K562 (cell line): ENCODE data around the gene LEUTX. TPM values are rescaled to one million over a fixed set of nuclear protein-coding genes. Genes with fewer than 3 reads are reported as not detected.

Source experiments
- ATAC-seq: fragments of 200-7000 bp; cut with Tn5 transposase; 3 replicates; pipeline ENCODE4 v1.9.1; 2020; ENCODE audit warnings: moderate library complexity
- BruUV-seq: library from RNA; stranded (reverse); fragments of 400-500 nt; replicated peaks from 2 replicates; lab custom pipeline; 2021; lab: Mats Ljungman, UMichigan
- CTCF ChIA-PET: fragments of 300-600 bp; formaldehyde crosslinking; extraction: SDS; loops from one replicate; lab custom pipeline; 2021; ENCODE audit warnings: low intra/inter-chr PET ratio; lab: Yijun Ruan, JAX
- POLR2A ChIA-PET: fragments of 300-600, 350-650 bp; sonication (Branson Sonifier 250); formaldehyde crosslinking; extraction: SDS; loops from one replicate; lab custom pipeline; 2021; ENCODE audit warnings: antibody characterized with exemption, inconsistent platforms; lab: Yijun Ruan, JAX
- DNase-seq, 4 experiments: peaks; one replicate each; pipeline versions ENCODE4 v3.0.0 to v3.0.0-alpha.2; 2011 to 2018; ENCODE audit warnings: low spot score in 3 of 4, mixed read lengths in 3 of 4; ENCODE audit errors: extremely low read depth in 1 of 4
- FAIRE-seq: peaks from 2 replicates; lab custom pipeline; 2011; peaks lifted over from hg19 to GRCh38; lab: Jason Lieb, UNC
- H2AFZ ChIP-seq: 2 replicates; pipeline ENCODE4 v1.6.0; 2011; ENCODE audit warnings: low read depth, low read length, control low read depth, inconsistent platforms
- H3K27ac ChIP-seq: fragments of 200-600 bp; 3 replicates; pipeline ENCODE4 v1.8.0; 2011; ENCODE audit warnings: low read depth, mild to moderate bottlenecking, control low read depth, inconsistent platforms, low read length, moderate library complexity, mixed read lengths; ENCODE audit errors: extremely low read depth
- H3K27me3 ChIP-seq, 2 experiments: fragments of 300-600 bp in 1 of 2; 2 replicates in 1 of 2; 3 replicates in 1 of 2; pipeline versions ENCODE4 v1.6.0 to v1.8.0; 2011; ENCODE audit warnings: inconsistent platforms in 2 of 2, low read length in 2 of 2, mild to moderate bottlenecking in 1 of 2, mixed read lengths in 1 of 2, moderate library complexity in 1 of 2; ENCODE audit not compliant: control insufficient read depth in 2 of 2, insufficient read depth in 2 of 2
- H3K36me3 ChIP-seq: fragments of 300-600 bp; 3 replicates; pipeline ENCODE4 v1.8.0; 2011; ENCODE audit warnings: mild to moderate bottlenecking, low read length, inconsistent platforms; ENCODE audit not compliant: control insufficient read depth, insufficient read depth
- H3K4me1 ChIP-seq, 2 experiments: fragments of 200-600 bp in 1 of 2; replicated peaks in 1 of 2; 2 replicates in 1 of 2; 3 replicates in 1 of 2; pipeline versions ENCODE4 v1.5.1 to v1.8.0; 2011; ENCODE audit warnings: inconsistent platforms in 2 of 2, low read length in 2 of 2, mild to moderate bottlenecking in 1 of 2, mixed read lengths in 1 of 2, moderate library complexity in 1 of 2; ENCODE audit not compliant: control insufficient read depth in 2 of 2, insufficient read depth in 2 of 2
- H3K4me2 ChIP-seq: 2 replicates; pipeline ENCODE4 v1.6.1; 2011; ENCODE audit warnings: low read length, control low read depth, inconsistent platforms, mixed read lengths; ENCODE audit not compliant: insufficient read depth
- H3K4me3 ChIP-seq: fragments of 200-600 bp; sonication (generic), shearing (Covaris generic); 2 replicates; pipeline ENCODE4 v1.5.1; 2016; ENCODE audit warnings: control low read depth, inconsistent platforms
- H3K79me2 ChIP-seq: fragments of 200-600 bp; 3 replicates; pipeline ENCODE4 v1.8.0; 2011; ENCODE audit warnings: low read length, inconsistent platforms; ENCODE audit not compliant: control insufficient read depth, insufficient read depth
- H3K9ac ChIP-seq, 2 experiments: 2 replicates each; pipeline versions ENCODE4 v1.6.0 to v1.6.1; 2011; ENCODE audit warnings: low read depth in 2 of 2, low read length in 2 of 2, control low read depth in 1 of 2, inconsistent platforms in 1 of 2, mild to moderate bottlenecking in 1 of 2, mixed read lengths in 1 of 2; ENCODE audit not compliant: insufficient read depth in 1 of 2
- H3K9me1 ChIP-seq: one replicate; pipeline ENCODE4 v1.6.0; 2011; ENCODE audit warnings: inconsistent platforms, mild to moderate bottlenecking, low read length, moderate library complexity; ENCODE audit not compliant: control insufficient read depth, insufficient read depth
- H3K9me3 ChIP-seq: replicated peaks from 2 replicates; pipeline ENCODE4 v1.5.1; 2011; ENCODE audit warnings: low read depth, low read length, inconsistent platforms; ENCODE audit not compliant: control insufficient read depth, insufficient read depth
- H4K20me1 ChIP-seq: replicated peaks from 2 replicates; pipeline ENCODE4 v1.6.1; 2011; ENCODE audit warnings: low read length, inconsistent platforms, mixed read lengths; ENCODE audit not compliant: control insufficient read depth, insufficient read depth
- GABPB2 ChIP-seq: fragments of 250-450 bp; sonication (Bioruptor Pico); conservative IDR thresholded peaks from 2 replicates; pipeline ENCODE4 v1.5.1; 2021; ENCODE audit warnings: mild to moderate bottlenecking
- GTF3C2 ChIP-seq: IDR thresholded peaks from 3 replicates; pipeline ENCODE4 v1.6.1; 2011; ENCODE audit warnings: borderline replicate concordance, mild to moderate bottlenecking, moderate library complexity; ENCODE audit not compliant: insufficient read length; ENCODE audit errors: extremely low read depth
- HCFC1 ChIP-seq: IDR thresholded peaks from 2 replicates; pipeline ENCODE4 v1.6.1; 2012; ENCODE audit warnings: low read depth, low read length, improper control_type of control experiment
- NR2C1 ChIP-seq, 2 experiments: fragments of 450-650 bp; IDR thresholded peaks; 2 replicates each; pipeline ENCODE4 v1.6.1; 2017; ENCODE audit warnings: mild to moderate bottlenecking in 2 of 2, antibody characterized with exemption in 1 of 2, inconsistent platforms in 1 of 2, missing compliant biosample characterization in 1 of 2, missing genetic modification characterization in 1 of 2
- POLR2G ChIP-seq: fragments of 200-400 bp; formaldehyde crosslinking; IDR thresholded peaks from 2 replicates; pipeline ENCODE4 v1.6.1; 2017; ENCODE audit warnings: low read depth, mild to moderate bottlenecking, antibody characterized with exemption, low read length, moderate library complexity
- TCF3 ChIP-seq: sonication (generic); formaldehyde crosslinking; IDR thresholded peaks from 2 replicates; pipeline ENCODE4 v1.4.0; 2020; ENCODE audit warnings: mild to moderate bottlenecking, missing genetic modification reagents
- ZBTB33 ChIP-seq: sonication (generic); formaldehyde crosslinking; IDR thresholded peaks from 2 replicates; pipeline ENCODE4 v1.8.1; 2023; ENCODE audit warnings: mild to moderate bottlenecking, missing genetic modification reagents
- WGBS: fragments of 100-300 bp; shearing (Covaris generic); methylation state at CpG from one replicate; pipeline ENCODE4 v1.1.6; 2016; ENCODE audit warnings: low coverage, mixed read lengths; ENCODE audit not compliant: insufficient coverage; ENCODE audit errors: missing lambda C conversion rate; 5-methylcytosine and 5-hydroxymethylcytosine counted together
- in situ Hi-C: fragments of 300-500 bp; cut with MboI; formaldehyde crosslinking; loops from 4 replicates; pipeline ENCODE4 v1.15.0; 2018; ENCODE audit warnings: inconsistent platforms, mixed read lengths
- intact Hi-C: fragments of 100-400 bp; cut with micrococcal nuclease; formaldehyde crosslinking; loops from 2 replicates; pipeline ENCODE4 v1.14.2; 2022
- polyA plus RNA-seq, 8 experiments: library from polyadenylated mRNA; depleted of rRNA in 4 of 8; stranded (reverse) in 5 of 8; unstranded in 3 of 8; fragments of >200 nt; fragmentation: Nextera tagmentation in 2 of 8; fragmentation: Illumina TruSeq in 1 of 8; extraction: Ambion mirVana in 2 of 8; extraction: Trizol in 1 of 8; gene quantifications; 2 replicates each; pipeline versions ENCODE4 v1.2.1 to v1.2.3, GENCODE V29; 2011 to 2014; ENCODE audit warnings: inconsistent platforms in 1 of 8, missing spikeins in 1 of 8
- total RNA-seq, 7 experiments: library from RNA; depleted of rRNA in 6 of 7; stranded (reverse); fragments of >200 nt in 6 of 7; fragmentation: Illumina TruSeq in 2 of 7; extraction: Trizol in 2 of 7; gene quantifications; 2 replicates each; pipeline versions ENCODE4 v1.2.1 to v1.2.3, GENCODE V29; 2011 to 2021; ENCODE audit warnings: low replicate concordance in 1 of 7
- TF ChIP-seq, protein P1 (sequence below), 2 experiments: fragments of 450-650 bp; IDR thresholded peaks; 2 replicates each; pipeline ENCODE4 v1.6.1; 2018; ENCODE audit warnings: mild to moderate bottlenecking in 2 of 2, low read depth in 1 of 2; ENCODE audit not compliant: partially characterized antibody in 2 of 2

LEUTX gene
- total and polyA plus RNA-seq, 9 of the 15 experiments (the other 6 are each of a cell fraction or from before 2014, with no cell fraction given): not detected

DNA sequence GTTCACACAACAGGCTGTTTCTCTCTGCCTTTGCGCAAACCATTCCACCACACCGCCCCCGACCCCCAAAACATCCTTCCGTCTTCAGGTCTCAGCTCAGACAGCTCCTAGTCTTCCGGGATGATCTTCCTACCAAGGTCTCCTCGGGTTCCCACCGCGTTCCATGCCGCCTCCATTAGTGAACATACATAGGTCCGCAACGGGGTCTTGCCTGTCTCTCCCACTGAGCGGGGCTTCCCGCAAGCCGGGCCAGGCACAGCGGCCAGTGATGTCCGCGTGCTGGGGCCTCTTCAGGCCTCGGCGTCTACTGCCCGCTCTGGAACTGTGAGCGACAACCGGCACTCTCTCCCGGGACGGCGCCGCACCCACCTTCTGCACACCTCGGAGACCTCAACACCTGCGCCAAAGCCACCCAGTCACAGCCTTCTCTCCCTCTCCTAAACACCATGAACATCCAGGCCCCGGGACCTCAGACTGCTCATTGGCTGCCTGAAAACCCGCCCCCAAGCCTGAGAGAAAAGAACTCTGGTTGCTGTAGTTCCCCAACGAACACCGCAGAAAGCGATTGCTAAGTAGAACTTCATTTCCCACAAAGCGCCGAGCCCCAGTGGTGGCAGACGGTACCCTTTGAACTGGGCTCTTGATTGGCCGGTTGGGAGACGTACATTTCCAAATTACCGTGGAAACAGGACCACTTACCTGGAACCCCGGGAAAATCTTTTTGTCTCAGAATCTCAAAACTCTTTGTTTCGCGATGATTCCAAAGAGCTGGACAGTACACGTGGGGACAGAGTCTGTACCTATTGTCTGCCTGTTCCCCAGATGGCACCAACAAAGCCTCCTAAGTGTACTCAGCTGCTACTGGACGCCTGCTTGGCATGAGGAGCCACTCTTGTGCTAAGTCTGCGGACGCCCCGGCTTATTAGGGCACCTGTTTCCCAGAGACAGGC is 45.8 kb downstream of the LEUTX start:
- Histone ChIP-seq H3K4me2 (no peak overlapping the region), H3K9me3 (no peaks in the 10 kb centered on the region), H3K27me3 (no peaks in the 10 kb centered on the region), H3K9me1 (peaks cover under 1% of the 10 kb centered on the region), H2AFZ (no peak overlapping the region), H4K20me1 (no peaks in the 10 kb centered on the region; the same call in 1 of the 2 replicates), H3K4me3 (no peak overlapping the region), H3K9ac (no peak overlapping the region; a peak in 1 of 4 replicates), H3K79me2 (no peaks in the 10 kb centered on the region), H3K27ac (no peak overlapping the region), H3K4me1 (peaks cover 0 to 11% of the 10 kb centered on the region in 2 experiments; a peak in 2 of 5 replicates), H3K36me3 (peaks cover 39% of the 10 kb centered on the region; the same call in 1 of the 3 replicates)
- ATAC-seq: peak; percentile 75
- ChIA-PET POLR2A (interaction anchor here (1.4 kb wide), 1 partner anchor 9 kb away, joined by 5 read pairs; no protein-coding TSS in a partner anchor), CTCF (no interaction called here)
- intact Hi-C loops: no loop called here
- no peak for FAIRE-seq
- 90% methylated on average over 30 of the region's 47 CpGs for WGBS
- in situ Hi-C loops: no loop called here
- DNase-seq: no peak
- no TSS peak for BruUV-seq
- TF ChIP-seq TCF3 (no peak), HCFC1 (peak; percentile 31; the same call in 1 of the 2 replicates), GABPB2 (no peak), ZBTB33 (peak; percentile 38; the same call in 1 of the 2 replicates), GTF3C2 (no peak), POLR2G (peak; percentile 50), NR2C1 (IDR thresholded peaks at IDR 0.05) (peak; percentile 60), NR2C1 (tag; IDR thresholded peaks at IDR 0.05) (no peak)
- TF ChIP-seq, protein P1, sequence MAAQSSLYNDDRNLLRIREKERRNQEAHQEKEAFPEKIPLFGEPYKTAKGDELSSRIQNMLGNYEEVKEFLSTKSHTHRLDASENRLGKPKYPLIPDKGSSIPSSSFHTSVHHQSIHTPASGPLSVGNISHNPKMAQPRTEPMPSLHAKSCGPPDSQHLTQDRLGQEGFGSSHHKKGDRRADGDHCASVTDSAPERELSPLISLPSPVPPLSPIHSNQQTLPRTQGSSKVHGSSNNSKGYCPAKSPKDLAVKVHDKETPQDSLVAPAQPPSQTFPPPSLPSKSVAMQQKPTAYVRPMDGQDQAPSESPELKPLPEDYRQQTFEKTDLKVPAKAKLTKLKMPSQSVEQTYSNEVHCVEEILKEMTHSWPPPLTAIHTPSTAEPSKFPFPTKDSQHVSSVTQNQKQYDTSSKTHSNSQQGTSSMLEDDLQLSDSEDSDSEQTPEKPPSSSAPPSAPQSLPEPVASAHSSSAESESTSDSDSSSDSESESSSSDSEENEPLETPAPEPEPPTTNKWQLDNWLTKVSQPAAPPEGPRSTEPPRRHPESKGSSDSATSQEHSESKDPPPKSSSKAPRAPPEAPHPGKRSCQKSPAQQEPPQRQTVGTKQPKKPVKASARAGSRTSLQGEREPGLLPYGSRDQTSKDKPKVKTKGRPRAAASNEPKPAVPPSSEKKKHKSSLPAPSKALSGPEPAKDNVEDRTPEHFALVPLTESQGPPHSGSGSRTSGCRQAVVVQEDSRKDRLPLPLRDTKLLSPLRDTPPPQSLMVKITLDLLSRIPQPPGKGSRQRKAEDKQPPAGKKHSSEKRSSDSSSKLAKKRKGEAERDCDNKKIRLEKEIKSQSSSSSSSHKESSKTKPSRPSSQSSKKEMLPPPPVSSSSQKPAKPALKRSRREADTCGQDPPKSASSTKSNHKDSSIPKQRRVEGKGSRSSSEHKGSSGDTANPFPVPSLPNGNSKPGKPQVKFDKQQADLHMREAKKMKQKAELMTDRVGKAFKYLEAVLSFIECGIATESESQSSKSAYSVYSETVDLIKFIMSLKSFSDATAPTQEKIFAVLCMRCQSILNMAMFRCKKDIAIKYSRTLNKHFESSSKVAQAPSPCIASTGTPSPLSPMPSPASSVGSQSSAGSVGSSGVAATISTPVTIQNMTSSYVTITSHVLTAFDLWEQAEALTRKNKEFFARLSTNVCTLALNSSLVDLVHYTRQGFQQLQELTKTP (IDR thresholded peaks at IDR 0.05; ENCODE audit: low read depth in 1 of 2, partially characterized antibody in 2 of 2): peak in 1 of 2 experiments; percentile 34
